Stimulated activated CD4-positive, alpha-beta T cell treated with anti-CD3 and anti-CD28 coated beads, Interleukin-15, amount 100 ng/mL, for 1 hour (primary cell): ENCODE data around the gene INAFM1.

Experiments
- DNase-seq, 2 donors: peaks; one replicate each; pipeline ENCODE4 v3.0.0-alpha.2; 2020; ENCODE audit warnings: low read depth in 1 of 2, low spot score in 1 of 2

INAFM1 gene

GRCh38 chr19:47274071-47274890, at the start of gene INAFM1:
TSS of gene INAFM1 (plus strand) at chr19:47274885. CDS start at chr19:47274920, 35 bp downstream.
- peak; percentile 100 for DNase-seq

- DNase-seq: peak; percentile 79 to 83
These were observed 48.8 kb upstream of the INAFM1 start for GRCh38 chr19:47225746-47226425.

GRCh38 chr19:47226426-47227351, 48.0 kb upstream of the INAFM1 start:
- DNase-seq: no peak

GRCh38 chr19:47227352-47228167, 47.1 kb upstream of the INAFM1 start:
- DNase-seq: no peak

GRCh38 chr19:47228168-47228936, 46.3 kb upstream of the INAFM1 start:
- DNase-seq: no peak

GRCh38 chr19:47228937-47229675, 45.6 kb upstream of the INAFM1 start:
- DNase-seq: no peak

GRCh38 chr19:47229676-47230053, 45.0 kb upstream of the INAFM1 start:
- DNase-seq: no peak

GRCh38 chr19:47230054-47230920, 44.4 kb upstream of the INAFM1 start:
- peak; percentile 72 to 73 for DNase-seq

- DNase-seq: no peak
These were observed 43.8 kb upstream of the INAFM1 start, which contains the start of gene BBC3 for GRCh38 chr19:47230921-47231214. TSS of gene BBC3 (minus strand) at chr19:47231199. CDS start at chr19:47228431, 2,768 bp downstream.

GRCh38 chr19:47231215-47232054, 43.2 kb upstream of the INAFM1 start:
- DNase-seq: peak; percentile 86 to 91

GRCh38 chr19:47232422-47233211, 42.1 kb upstream of the INAFM1 start:
- no peak for DNase-seq

GRCh38 chr19:47236072-47236675, 38.5 kb upstream of the INAFM1 start:
- DNase-seq: no peak

- DNase-seq: no peak
These were observed 35.5 kb upstream of the INAFM1 start for GRCh38 chr19:47239152-47239551.

GRCh38 chr19:47239610-47240296, 34.9 kb upstream of the INAFM1 start:
- DNase-seq: peak in 1 of 2 donors; percentile 32

GRCh38 chr19:47240556-47240955, 34.1 kb upstream of the INAFM1 start:
- DNase-seq: no peak
